AG08396 (cell line): Measurements from ENCODE around the gene RGS16.
A peak's percentile ranks its signal among the peaks of the same experiment; 100 is the strongest.

Experiments
- DNase-seq: peaks from one replicate; pipeline ENCODE4 v3.0.0; 2012; ENCODE audit warnings: low spot score, mixed read lengths

RGS16 gene

GRCh38 chr1:182608845-182609610 is 4.8 kb upstream of the RGS16 start:
- peak; percentile 40 for DNase-seq

DNA sequence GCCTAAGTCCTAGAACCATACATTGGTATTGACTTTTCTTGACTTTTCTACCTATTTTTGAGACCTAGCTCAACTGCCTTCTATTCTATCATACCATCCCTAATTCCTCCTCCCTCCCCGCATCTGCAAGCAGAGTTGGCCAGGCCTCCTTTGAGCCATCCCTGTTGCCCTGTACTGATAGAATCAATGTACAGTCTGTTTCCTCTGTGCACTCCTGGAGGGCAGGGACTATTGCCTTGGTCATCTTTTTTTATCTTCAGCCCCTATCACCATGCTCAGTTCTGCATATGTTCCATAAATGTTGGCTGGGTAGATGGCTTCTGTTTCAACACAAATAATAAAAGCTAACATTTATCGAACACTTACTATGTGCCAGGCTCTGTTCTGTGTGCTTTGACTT is 4.0 kb upstream of the RGS16 start:
- no peak for DNase-seq

DNA sequence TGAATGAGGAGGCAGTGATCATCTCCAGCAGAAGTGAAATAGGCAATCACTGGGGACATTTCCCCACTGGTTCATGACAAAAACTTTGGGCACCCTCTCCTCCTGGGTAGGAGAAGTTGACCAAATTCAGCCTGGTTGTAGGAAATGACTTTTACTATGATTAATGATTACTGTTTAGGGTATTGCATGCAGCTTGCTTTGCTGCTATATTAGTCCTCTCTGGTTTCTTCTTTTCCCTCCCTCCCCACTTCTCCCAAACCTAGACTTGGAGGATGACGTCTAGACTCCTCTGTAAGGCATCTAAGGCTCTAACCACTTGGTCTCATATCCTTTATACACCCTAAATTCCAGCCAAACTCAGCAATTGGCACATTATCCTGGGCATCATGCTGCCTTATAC is 3.4 kb upstream of the RGS16 start:
- DNase-seq, result no peak

GRCh38 chr1:182603646-182604174 is 479 bp downstream of the RGS16 start:
- DNase-seq, result no peak

DNA sequence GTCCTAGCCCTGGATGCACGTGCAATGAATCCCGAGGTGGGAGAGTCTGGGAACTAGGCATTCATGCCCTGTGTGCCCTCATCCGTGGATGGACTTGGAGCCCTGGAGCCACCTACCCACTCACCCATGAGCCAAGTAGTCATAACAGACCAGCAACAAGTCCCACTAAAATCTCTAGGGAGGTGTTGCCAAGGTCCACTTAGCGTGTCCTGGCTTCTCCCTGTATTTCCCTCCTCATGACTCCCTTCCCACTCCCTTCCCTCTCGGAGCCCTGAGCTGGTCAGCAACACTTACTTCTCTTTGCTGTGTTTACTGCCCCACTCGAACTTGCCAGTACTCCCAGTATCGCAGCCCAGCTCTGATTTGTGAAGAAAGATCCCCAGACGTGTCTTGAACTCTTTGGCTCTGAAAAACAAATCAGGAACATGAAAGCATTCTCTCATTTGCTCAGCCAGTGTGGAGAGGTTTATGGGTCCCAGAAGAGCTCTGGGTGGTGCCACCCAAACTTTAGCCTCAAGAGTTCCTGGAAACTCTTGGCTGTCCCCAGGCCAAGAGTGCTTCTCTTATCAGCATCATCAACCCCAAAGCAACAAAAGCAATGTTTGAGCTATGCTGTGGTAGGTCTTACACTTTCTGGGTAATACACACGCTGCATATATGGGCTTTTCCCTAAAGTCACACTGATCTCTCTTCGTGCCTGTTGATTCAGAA is 1.1 kb downstream of the RGS16 start:
- DNase-seq, result no peak

- DNase-seq, result no peak
These were observed 2.3 kb downstream of the RGS16 start for GRCh38 chr1:182601913-182602312.

DNA sequence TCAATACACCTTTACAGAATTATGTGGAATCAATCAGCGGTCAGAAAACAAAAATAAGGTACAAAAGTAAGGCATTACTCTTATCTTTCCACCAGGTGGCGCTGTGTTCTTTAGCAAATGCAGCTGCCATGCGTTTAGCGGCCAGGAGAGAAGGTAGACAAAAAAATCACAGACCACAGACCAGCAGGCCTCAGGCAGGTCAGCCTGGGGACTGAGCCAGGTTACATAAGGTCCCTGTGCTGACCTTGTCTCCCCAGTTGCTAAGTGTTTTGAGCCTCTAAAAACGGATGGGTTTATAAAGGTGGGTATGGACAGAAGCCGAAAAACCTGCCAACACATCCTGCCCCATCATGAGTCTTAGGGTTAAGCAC is 2.8 kb downstream of the RGS16 start:
- DNase-seq, result peak; percentile 73

- no peak for DNase-seq
These were observed 3.3 kb downstream of the RGS16 start for GRCh38 chr1:182600745-182601415.

DNA sequence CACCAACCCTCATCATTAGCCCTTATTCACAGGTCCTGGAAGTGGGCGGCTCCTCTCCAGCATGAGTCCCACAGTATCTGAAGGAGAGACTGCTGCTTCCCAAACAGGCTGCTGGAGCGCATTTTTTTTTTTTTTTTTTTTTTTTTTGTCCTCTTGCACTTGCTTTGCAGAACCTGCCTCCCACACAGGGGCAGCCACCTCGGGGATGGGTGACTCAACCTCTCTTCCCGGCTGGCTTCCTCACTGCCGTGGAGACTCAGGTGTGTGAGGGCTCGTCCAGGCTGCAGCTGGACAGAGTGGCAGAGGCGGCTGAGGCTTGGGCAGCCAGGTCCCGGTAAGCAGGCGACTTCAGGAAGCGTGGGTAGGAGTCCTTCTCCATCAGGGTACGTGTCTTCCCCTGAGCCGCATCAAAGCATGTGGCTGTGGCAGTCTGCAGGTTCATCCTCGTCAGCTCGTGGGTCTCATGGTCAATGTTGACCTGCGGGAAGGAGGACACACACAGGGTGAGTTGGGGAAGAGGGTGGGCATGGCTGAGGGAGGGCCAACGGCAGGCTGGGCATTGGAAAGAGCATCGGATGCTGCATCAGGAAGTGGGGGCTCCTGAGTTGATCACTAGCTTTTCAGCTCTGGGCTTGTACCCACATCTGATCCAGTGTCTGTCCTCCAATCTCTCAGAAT is 4.0 kb downstream of the RGS16 start:
- DNase-seq, result no peak

GRCh38 chr1:182599339-182599738 is 4.8 kb downstream of the RGS16 start:
- no peak for DNase-seq

DNA sequence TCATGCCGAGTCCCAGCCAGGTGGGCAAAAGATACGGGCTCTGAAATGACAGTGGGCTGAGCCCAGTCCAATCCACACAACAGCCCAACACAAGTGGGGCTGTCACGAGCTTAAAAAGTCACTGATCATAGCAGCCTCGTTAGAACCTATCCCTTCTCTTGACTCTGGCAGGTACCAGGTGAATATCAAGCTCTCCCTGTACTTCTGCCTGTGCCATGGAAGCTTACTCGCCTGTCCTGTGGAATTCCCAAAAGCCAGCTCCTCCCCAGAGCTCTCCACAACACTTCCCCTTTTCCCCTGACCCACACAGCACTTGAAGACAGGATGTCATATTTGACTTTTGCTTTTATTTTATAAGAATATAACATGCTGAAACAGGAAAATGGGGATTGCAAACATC is 5.9 kb downstream of the RGS16 start:
- no peak for DNase-seq

DNA sequence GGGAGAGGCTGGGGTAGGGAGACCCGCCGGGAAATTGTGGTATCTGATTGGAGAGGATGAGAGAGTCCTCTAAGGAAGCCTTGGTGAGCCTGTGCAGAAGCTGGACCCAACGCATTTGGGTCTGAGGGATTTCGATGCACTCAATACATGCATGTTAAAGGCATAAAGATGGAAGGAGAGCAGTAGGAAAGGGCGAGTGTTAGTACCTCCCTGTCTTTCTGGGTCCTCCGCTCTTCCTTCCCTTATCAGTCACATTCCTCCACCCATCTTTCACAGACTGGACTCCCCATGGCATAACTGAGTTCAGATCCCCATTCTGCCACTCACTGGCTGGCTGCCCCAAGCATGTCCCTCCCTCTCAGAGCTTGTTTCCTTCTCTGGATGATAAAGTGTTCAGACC is 7.3 kb downstream of the RGS16 start:
- no peak for DNase-seq

- DNase-seq, result peak; percentile 77
These were observed 8.4 kb downstream of the RGS16 start for GRCh38 chr1:182595641-182596240.

- DNase-seq, result no peak
These were observed 14.3 kb downstream of the RGS16 start for GRCh38 chr1:182589931-182590330.

DNA sequence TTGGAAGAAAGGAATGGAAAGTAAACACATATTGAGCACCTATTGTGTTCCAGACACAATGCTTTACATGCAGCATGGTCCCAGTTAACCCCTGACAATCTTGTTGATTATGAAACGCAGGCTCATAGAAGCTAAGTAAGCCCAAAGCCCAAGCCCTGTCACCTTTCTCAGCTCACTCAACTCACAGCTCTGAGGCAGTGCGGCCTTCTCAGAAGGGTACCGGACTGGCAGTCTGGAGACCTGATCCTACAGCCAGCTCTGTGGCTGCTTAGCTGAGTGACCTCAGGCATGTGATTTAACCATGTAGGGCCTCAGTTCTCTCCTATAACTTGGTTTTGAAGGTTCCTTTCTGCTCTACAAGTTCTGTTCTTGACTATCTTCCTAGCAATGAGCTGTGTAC is 14.7 kb downstream of the RGS16 start:
- DNase-seq, result no peak

GRCh38 chr1:182588500-182589396 is 15.4 kb downstream of the RGS16 start, which contains the start of gene RNASEL:
Gene RNASEL, minus strand, starts transcription at chr1:182589256. Its CDS starts 2,450 bp downstream, at chr1:182586806.
- peak; percentile 77 for DNase-seq

DNA sequence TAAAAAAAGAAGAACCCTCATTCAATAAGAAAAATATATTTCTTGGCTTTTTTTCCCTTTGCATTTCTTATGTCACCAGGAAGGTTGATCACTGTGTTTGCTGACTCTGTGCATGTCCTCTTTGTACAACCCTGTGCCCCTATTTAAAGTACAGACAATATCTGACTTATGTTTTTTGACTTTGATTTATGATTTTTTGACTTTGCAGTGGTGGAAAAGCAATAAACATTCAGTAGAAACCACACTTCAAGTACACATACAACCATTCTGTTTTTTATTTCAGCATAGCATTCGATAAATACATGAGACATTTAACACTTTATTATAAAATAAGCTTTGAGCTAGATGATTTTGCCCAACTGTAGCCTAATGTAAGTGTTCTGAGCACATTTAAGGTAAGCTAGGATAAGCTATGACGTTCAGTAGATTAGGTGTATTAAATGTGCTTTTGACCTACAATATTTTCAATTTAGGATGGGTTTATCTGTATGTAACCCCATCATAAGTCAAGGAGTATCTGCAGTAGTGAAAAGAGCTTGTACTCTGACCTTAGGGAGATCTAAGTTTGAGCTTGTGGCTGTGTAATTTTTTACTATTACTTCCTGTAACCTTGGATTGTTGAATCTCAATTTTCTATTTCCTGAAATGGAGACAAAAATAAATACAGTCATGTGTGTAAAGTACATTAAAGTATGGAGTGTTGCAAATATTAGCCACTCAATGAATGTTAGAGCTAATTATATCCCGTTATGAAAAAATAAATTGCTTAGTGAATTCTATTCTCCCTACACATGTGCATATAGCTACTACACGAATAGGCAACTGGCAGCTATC is 16.3 kb downstream of the RGS16 start:
- DNase-seq, result no peak

- DNase-seq, result no peak
These were observed 17.1 kb downstream of the RGS16 start for GRCh38 chr1:182587093-182587492.

DNA sequence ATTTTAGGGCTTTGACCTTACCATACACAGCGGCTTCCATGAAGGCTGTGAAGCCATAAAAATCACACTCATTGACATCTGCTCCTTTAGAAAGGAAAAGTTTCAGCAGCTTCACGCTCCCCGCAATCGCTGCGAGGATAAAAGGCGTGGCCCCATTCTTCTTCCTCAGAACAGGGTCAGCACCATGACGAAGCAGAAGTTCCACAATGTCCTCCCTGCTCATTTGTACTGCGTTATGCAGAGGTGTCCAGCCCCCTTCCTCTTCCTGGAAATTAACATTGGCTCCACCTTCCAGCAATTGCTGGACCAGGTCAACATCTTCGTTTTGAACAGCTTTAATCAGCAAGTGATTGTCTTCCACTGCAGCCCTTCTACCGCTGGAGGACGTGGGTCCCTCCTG is 17.8 kb downstream of the RGS16 start:
- DNase-seq, result no peak

GRCh38 chr1:182584746-182585145 is 19.4 kb downstream of the RGS16 start:
- DNase-seq, result no peak
